ENCODE measurements around the gene U2AF1L4.

DNA sequence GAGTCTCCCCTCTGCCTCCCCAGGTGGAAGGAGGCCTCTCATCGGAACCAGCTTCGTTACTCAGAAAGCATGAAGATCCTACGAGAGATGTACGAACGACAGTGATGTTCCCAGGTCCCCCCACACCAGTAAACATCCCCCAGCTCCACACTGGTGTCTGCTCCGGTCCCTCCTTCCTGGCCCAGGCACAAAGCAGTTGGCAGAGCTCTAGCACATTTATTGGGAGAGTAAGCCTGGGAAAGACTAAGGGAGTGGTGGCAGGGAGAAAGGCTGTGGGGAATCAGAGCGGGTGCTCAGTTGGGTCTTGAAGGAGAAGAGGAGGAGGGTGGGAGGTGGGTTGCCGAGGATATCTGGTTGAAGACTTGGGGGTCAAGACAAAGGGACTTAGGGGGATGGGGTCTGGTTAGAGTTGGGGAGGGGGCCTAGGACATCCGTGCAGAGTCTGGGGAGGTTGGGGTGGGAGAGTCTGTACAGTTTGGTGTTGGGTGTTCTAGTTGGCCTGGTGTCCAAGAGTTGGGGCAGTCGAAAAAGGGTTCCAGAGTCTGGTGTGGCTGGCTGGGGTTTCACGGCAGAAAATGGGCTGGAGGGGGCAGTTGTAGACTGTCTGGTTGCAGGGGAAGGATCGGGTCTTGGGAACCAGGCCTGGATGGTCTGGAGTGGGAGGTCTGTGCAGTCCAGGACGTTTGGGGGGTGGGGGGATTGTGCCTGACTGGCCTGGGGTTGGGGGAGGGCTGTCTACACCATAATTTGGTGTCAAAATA lies 9.3 kb upstream of the U2AF1L4 start:
- TF ChIP-seq CTCF (IDR thresholded peaks at IDR 0.05) (no peak), EZH2 (IDR thresholded peaks at IDR 0.05; ENCODE audit: borderline replicate concordance, insufficient read depth, low read depth, low read length, poor library complexity, severe bottlenecking) (no peak)
